Measurements from ENCODE around the gene SERTAD1. TPM values are rescaled to one million over a fixed set of nuclear protein-coding genes. Genes with fewer than 3 reads are reported as not detected.

The SERTAD1 gene
- total and polyA plus RNA-seq, 2 of the 4 experiments (the other 2 are of a cell fraction), result 21.1 to 27.4 TPM

GRCh38 chr19:40422748-40423566, 2.8 kb downstream of the SERTAD1 start (continued):
- TF ChIP-seq MAZ (IDR thresholded peaks at IDR 0.05; ENCODE audit: borderline replicate concordance, low read depth, low read length), result no peak
- no peak for TF ChIP-seq MAFK (IDR thresholded peaks at IDR 0.05; ENCODE audit: low read depth, low read length)

DNA sequence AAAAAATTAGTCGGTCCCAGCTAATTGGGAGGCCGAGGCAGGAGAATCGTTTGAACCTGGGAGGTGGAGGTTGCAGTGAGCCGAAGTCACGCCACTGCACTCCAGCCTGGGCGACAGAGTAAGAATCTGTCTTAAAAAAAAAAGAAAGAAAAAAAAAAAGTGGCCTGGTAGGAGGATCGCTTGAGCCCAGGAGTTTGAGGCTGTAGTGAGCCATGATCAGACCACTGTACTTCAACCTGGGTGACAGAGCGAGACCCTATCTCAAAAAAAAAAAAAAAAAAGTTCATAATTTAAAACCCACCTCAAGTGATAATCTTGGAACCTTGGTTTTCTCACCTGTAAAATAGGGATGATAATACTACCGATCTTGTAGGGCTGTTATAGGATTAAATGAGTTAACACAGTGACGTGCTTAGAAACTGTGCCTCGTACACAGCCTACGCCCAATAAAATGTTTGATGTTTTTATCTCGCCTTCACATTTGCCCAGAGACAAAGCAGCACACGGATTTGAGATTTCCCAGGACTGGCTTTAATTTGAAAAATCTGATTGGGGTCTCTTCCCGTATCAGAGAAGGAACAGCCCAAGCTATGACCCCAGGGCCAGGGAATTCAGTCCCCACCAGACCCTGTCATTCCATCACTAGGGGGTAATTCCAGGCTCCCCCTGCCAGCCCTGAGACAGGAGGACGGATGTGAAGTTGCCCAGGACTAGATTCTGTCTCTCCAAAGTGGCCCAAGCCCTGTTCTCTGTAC, 3.6 kb downstream of the SERTAD1 start:
- H3K27ac ChIP-seq (ENCODE audit: insufficient read depth, low read length), result peak overlapping the region; percentile 10; the same call in 1 of the 2 replicates
- H3K27me3 ChIP-seq (ENCODE audit: control insufficient read depth, insufficient read depth, low read length), result no peaks in the 10 kb centered on the region
- H3K36me3 ChIP-seq (ENCODE audit: control insufficient read depth, insufficient read depth, low read length), result peaks cover 12% of the 10 kb centered on the region
- H3K18ac ChIP-seq (ENCODE audit: low read depth, low read length), result no peak overlapping the region
- BruUV-seq (replicated peaks), result no TSS peak
- 0 out of 2 replicates have a peak overlapping the region, but pooled peaks have one; percentile 5 for H2BK20ac ChIP-seq (ENCODE audit: low read depth, low read length)
- POLR2A ChIA-PET (ENCODE audit: unreplicated experiment), result no interaction called here
- peak overlapping the region; percentile 80 for H2BK5ac ChIP-seq (ENCODE audit: low read depth, low read length, poor library complexity, severe bottlenecking)
- CTCF ChIA-PET, result interaction anchor here (1.3 kb wide), 1 partner anchor 81 kb away, joined by 3 read pairs; no protein-coding TSS in a partner anchor
- H4K91ac ChIP-seq (ENCODE audit: insufficient read depth, low read depth, low read length), result peak overlapping the region; percentile 23; the same call in 1 of the 2 replicates
- peaks cover 6% of the 10 kb centered on the region for H3K4me1 ChIP-seq (ENCODE audit: control insufficient read depth, insufficient read depth, low read length)
- H3K14ac ChIP-seq (replicated peaks; ENCODE audit: low read depth, low read length), result 0 out of 2 replicates have a peak overlapping the region, but pooled peaks have one; percentile 50
- peak overlapping the region; percentile 50; the same call in 1 of the 2 replicates for H3K4ac ChIP-seq (ENCODE audit: low read depth, low read length)
- no peak overlapping the region for H3K56ac ChIP-seq (ENCODE audit: extremely low read depth, insufficient read depth, low read length)
- ATAC-seq (ENCODE audit: low read depth) (no peak), DNase-seq (no peak)
- H3K9ac ChIP-seq (ENCODE audit: low read depth, low read length), result no peak overlapping the region
- dilution Hi-C loops (cut with HindIII; ENCODE audit: low sequenced_read_pairs, unreplicated experiment), result no loop called here
- no peaks in the 10 kb centered on the region; the same call in 1 of the 2 replicates for H3K9me1 ChIP-seq (ENCODE audit: insufficient read depth, low read length)
- in situ Hi-C loops (cut with MboI; ENCODE audit: low sequenced_read_pairs), result no loop called here
- TF ChIP-seq, protein P1, sequence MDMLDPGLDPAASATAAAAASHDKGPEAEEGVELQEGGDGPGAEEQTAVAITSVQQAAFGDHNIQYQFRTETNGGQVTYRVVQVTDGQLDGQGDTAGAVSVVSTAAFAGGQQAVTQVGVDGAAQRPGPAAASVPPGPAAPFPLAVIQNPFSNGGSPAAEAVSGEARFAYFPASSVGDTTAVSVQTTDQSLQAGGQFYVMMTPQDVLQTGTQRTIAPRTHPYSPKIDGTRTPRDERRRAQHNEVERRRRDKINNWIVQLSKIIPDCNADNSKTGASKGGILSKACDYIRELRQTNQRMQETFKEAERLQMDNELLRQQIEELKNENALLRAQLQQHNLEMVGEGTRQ (IDR thresholded peaks at IDR 0.05; ENCODE audit: low read depth, low read length), result no peak
- no peak for TF ChIP-seq BHLHE40 (IDR thresholded peaks at IDR 0.05; ENCODE audit: low read depth, low read length)
- no peak overlapping the region for H3K4me2 ChIP-seq (ENCODE audit: low read depth, low read length)
- peaks cover 10% of the 10 kb centered on the region for H4K20me1 ChIP-seq (ENCODE audit: insufficient read depth, low read length)
- H2BK120ac ChIP-seq (ENCODE audit: low read depth, low read length), result no peak overlapping the region
- H2AFZ ChIP-seq (replicated peaks; ENCODE audit: low read length, poor library complexity), result no peak overlapping the region
- peak overlapping the region; percentile 7; the same call in 1 of the 3 replicates for H2BK15ac ChIP-seq (ENCODE audit: low read depth, low read length)
- peak overlapping the region; percentile 8 for H2AK9ac ChIP-seq (replicated peaks; ENCODE audit: low read depth, low read length, poor library complexity)
- H4K8ac ChIP-seq (ENCODE audit: low read depth in 2 of 2, low read length in 2 of 2), result no peak overlapping the region
- intact Hi-C loops (cut with micrococcal nuclease), result loop anchor here (2.0 to 10.0 kb wide), 4 partner anchors 73 to 225 kb away; partner anchors contain the start of genes C19orf47 and PLD3
- H2AK5ac ChIP-seq (ENCODE audit: low read depth, low read length), result peak overlapping the region; percentile 23
- no peak overlapping the region for H3K4me3 ChIP-seq (ENCODE audit: insufficient read depth, low read depth, low read length)
- H3K23ac ChIP-seq (ENCODE audit: low read depth, low read length), result peak overlapping the region; percentile 41; the same call in 1 of the 2 replicates
- H4K5ac ChIP-seq (ENCODE audit: low read depth, low read length), result no peak overlapping the region
- WGBS, 2 experiments (ENCODE audit: extremely low coverage in 2 of 2, insufficient read length in 1 of 2), result 90% methylated on average over 7 of the region's 16 CpGs; no CpG with 5 or more reads in 1 of the 2 experiments
- H3K9me3 ChIP-seq (ENCODE audit: control insufficient read depth, insufficient read depth, low read length), result no peaks in the 10 kb centered on the region
- H3K79me1 ChIP-seq (ENCODE audit: low read depth in 1 of 2, low read length in 2 of 2), result peaks cover 6 to 32% of the 10 kb centered on the region in 2 experiments; a peak in 2 of 4 replicates

Measured in IMR-90 (cell line).